GM15510 (cell line): ENCODE results near the gene PI4KA.

ENCODE experiments used
- POLR2A ChIP-seq: IDR thresholded peaks from 3 replicates; pipeline ENCODE4 v1.6.1; 2011; ENCODE audit warnings: borderline replicate concordance; ENCODE audit not compliant: insufficient read length; ENCODE audit errors: extremely low read depth

Gene PI4KA

DNA sequence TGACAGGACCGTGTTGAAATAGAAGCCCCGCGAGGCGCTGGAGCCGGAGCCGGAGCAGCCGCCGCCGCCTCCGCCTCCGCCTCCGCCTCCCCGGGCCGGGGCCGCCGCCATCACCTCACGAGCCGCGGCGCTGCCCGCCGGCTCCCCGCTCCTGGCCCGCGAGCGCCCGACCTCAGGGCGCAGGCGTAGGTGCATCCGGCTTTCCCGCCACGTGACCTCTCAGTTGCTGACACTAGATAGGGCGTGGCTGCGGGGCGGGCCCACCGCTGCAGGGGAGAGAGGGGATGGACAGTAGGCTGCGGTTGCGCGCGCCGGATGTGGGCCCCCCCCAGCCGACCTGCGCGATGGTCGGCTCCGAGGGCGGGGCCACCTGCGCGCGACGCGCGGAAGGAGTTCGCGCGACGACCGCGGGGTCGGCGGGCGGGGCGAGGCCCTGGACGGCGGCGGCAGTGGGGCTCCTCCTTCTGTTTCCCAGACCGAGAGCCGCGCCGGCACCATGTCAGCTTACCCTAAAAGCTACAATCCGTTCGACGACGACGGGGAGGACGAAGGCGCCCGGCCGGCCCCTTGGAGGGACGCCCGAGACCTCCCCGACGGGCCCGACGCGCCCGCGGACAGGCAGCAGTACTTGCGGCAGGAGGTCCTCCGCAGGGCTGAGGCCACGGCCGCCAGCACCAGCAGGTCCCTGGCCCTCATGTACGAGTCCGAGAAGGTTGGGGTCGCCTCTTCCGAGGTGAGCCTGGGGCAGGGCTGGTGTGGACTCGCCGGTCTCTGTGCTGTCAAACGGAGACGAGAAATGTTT is at the start of gene PI4KA, which contains the start of gene SNAP29:
Gene PI4KA (minus strand): TSS at position 197 of the 802 bp plus-strand sequence. CDS start 86 bp downstream, at position 111.
Gene SNAP29 (plus strand): TSS at position 393 of the 802 bp plus-strand sequence. CDS start 104 bp downstream, at position 497.
- TF ChIP-seq POLR2A: peak; percentile 95

DNA sequence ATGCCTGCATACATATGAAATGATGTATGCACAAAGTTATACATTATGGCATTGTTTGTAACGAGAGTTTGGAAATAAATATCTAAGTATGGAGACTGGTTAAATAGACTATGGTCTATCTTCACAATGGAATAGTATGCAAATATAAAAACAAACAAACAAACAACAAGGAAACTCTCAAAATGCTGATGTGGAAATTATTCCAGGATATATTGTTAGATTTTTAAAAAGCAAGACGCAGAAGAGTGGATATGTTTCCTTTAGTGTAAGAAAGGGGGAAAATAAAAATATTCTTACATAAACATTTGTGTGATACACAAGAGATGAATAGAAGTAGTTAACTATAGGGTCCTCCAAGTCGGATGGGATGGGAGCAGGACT is 47.8 kb upstream of the PI4KA start:
- TF ChIP-seq POLR2A: no peak

DNA sequence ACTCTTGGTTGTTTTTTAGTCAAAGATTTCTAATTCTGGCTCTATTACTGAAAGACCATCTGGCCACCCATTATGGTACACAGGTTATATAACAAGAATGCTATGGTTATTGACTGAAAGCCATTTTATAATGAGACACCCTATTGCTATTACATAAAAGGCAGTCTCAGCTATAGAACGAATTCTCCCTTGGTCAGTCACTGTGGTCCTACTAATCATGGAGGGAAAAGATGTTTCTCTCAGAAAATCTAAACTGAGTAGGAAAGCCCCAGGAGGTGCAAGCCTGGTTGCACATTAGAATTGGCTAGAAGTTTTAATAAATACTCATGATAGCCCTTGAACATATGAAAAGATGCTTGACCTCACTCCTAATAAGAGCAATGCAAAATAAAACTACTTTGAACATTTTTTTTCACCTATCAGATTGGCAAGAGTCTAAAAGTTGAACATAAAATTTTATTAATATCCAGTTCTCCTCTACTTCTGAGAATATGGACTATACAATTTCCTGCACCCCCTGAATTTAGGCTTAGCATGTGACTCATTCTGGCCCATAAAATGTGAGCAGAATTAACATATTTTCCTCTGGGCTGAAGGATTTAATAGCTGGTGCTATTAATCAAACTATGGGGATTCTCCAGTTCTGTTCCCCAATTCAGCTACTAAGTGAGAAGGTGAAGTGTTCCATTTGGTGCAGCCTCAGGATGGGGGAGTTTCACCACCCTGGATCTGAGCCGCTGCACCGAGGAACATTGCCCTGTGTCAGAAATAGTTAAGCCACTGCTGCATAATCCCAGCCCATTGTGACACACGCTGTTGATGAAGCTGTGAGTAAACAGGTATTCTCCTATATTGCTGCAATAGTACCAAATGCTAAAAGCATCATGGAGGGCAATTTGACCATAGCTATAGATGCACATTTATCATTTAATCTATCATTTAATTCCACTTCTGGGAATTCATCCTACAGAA is 47.1 kb upstream of the PI4KA start:
- no peak for TF ChIP-seq POLR2A

DNA sequence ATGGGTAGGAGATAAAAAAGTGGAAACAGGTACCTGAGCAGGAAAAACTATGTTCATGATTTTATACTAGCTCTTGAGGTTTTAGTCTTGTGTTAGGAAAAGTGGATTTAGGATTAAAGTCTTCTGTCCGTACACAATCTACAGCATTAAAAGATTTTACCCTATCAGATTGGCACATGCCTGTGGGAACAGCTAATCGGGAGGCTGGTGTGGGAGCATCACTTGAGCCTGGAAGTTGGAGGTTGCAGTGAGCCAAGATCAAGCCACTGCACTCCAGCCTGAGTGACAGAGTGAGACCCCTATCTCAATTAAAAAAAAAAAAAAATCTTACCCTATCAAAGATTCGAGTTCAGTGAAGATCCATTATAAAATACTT is 46.4 kb upstream of the PI4KA start:
- TF ChIP-seq POLR2A: no peak

DNA sequence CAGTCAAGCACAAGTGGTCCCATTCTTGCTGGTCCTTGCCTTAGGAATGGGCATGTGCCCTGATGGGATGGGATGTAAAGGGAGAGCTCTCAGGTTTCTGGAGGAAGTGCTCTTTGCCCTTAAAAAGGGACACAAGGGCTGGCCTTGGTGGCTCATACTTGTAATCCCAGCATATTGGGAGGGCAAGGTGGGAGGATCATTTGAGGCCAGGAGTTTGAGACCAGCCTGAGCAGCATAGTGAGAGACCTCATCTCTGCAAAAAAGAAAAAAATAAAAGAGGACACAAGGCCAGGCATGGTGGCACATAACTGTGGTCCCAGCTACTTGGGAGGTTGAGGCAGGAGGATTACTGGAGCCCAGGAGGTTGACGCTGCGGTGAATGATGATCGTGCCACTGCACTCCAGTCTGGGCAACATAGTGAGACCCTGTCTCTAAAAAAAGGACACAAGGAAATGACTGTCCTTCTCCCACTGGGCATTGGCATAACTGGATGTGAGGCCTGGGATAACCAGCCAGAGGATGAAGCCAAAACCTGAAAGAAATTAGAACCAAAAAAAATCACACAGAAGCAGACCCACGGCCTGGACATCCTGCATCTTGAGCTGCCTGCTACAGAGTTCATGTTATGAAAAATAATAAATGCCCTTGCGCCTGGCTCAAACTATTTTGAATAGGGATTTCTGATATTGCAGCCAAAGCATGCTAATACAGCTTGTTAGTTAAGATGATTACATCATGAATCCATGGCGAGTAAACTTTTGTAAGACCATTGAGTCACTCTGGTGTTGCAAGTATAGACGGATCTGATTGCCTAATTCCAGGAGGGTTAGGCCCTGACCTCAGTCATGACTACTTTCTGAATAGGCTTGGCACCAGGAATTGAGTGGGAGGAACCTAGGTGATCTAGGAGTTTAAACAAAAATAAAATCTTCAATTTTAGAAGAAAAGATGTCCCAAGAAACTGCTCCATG is 45.7 kb upstream of the PI4KA start:
- TF ChIP-seq POLR2A: no peak

DNA sequence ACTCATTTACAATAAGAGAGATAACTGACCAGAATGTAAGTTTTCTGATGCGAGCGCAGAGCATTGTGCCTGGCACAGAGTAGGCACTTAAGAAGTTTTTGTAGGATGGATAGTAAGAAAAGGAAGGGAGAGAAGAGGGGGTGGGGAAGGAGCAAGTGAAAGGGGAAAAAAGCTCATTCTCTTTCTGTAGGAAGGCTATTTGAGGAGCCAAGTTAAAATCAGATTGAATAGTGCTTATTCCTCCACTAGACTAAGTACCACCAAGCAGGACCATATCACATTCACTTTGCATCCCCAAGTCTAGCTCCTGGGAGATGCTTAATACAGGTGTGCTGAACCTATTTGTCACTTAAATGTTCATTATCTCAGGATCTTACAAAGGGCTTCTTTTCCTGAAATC is 44.5 kb upstream of the PI4KA start:
- no peak for TF ChIP-seq POLR2A

DNA sequence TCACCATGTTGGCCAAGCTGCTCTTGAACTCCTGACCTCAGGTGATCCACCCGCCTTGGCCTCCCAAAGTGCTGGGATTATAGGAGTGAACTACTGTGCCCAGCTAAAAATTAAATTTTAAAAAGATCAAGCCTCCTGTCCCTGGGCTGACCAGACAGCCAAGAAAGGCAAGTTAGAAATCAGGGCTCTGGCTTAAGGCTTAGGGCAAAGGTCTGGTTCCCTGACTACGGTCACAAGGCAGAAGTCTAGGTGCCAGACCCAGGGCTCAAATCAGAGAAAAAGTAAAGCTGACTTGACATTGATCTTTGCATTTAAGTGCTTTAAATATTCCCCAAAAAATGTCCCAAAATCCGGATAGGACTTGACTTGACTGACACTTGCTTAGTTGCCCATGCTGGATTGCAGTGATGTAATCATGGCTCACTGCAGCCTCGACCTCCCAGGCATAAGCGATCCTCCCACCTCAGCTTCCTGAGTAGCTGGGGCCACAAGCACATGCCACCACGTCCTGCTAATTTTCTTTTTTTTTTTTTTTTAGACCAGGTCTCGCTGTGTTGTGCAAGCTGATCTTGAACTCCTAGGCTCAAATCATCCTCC is 41.3 kb upstream of the PI4KA start:
- TF ChIP-seq POLR2A: no peak

DNA sequence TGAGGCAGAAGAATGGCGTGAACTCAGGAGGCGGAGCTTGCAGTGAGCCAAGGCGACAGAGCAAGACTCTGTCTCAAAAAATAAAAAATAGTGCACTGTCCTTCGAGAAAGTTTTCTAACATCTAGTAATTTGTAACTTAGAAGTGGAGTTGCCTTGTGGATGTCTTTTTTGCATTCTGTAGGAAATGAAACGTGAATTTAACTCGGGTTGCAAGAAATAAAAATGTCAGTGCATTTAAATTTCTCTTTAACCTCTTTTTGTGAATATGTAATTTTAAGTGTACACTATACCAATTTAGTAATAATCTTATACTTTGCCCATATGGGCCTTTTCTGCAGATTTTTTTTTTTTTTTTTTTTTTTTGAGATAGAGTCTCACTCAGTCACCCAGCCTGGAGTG is 32.4 kb upstream of the PI4KA start:
- no peak for TF ChIP-seq POLR2A

DNA sequence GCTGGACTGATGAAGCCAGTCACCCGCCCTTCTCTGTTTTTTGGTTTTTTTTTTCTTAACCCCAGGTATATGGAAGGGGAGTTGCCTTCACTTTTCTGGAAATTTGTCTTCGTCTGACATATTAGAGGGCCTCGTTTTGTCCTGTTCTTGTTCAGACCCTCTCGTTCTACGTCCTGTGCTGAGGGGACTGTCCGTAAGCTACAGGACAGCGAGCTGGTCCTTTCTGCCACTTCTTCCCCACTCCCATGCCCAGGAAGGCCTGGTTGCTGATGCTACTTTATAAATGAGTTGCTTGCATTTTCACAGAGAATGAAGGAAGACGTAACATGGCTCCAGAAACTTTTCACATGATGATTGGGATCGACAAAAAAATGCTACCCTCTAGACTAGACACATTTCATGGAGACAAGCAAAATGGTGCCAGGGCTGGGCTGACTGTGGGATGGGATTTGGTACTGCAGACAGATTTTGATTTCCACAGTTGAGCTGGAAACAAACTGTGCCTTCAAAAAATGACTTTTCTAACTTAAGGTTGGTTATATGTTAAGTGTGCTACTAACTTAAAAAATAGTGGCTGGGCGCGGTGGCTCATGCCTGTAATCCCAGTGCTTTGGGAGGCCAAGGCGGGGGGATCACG is 31.4 kb upstream of the PI4KA start:
- no peak for TF ChIP-seq POLR2A

DNA sequence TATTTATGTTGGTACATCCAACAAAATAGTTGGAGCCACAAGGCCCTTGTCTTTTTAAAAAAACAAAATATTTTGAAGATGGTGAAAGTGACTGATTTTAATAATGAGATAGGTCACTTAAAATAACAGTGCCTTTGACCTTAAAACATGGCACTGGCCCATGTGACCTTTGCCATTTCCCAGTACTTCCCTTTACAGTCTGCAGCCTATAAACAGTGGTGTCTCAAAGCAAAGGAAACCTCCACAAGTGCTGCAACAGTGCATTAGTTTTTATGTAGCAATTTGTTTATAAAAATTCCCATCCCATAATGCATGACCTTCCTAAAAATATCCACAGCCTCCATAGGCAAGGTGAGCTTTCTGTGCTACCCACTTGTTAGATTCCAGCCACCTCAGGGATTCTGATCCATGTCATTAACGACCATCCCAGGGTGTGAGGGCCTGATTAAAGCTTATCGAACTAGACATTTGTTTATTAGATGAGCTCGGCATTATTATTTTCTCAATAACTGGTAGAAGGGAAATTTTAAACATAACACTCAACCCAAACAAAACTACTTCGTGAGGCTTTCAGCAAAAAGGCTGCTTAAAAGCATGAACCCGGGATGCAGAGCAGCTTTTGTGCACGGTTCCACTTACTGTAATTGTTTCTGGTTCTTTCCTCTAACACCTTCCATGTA is 30.6 kb upstream of the PI4KA start:
- TF ChIP-seq POLR2A: no peak

DNA sequence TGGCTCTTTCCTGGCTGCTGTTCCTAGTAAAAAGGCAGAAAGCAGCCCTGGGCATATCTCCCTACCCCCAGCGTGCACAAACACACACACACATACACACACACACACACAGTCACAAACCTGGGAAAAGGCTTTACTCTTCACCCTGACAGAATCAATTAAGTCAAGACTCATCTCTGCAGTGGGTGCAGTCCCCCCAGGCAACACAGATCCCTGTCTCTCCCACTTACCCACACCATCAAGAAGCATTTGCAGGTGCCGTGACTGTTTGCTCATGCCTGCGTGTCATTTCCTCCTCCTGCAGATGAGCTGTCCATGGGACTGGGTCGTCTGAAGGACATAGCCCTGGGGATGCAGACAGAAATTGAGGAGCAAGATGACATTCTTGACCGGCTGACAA is 28.8 kb upstream of the PI4KA start:
- no peak for TF ChIP-seq POLR2A

DNA sequence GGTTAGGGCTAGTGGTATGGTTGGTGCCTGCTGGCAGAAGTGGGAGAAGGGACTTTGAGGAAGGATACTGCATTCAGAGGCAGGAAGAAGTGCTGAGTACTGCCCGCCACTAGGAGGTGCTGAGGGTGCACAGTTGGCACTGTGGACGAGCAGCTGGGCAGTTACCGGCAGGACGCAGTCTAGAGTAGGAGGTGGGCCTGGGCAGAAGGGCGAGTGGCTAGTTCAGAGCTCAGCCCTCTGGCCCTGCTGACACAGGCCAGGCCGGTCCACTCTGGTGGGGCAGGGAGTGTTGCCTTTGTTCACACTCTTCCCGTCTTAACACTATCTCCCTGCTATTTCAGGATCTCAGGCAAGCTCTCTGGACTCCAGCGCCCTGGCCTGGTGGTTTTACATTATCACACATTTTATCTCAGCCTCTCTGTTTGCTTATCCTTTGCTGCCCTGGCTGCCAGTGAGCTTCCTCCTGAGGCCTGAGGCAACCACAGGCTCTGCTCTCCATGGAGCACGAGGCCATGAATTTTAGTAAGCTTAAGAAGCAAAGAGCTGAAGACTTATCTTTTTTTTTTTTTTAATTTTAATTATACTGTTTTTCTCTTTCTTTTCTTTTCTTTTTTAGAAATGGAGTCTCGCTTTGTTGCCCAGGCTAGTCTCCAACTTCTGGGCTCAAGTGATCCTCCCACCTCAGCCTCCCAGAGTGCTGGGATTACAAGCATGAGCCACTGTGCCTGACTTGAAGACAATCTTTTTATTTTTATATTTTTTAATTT is 27.1 kb upstream of the PI4KA start:
- no peak for TF ChIP-seq POLR2A

DNA sequence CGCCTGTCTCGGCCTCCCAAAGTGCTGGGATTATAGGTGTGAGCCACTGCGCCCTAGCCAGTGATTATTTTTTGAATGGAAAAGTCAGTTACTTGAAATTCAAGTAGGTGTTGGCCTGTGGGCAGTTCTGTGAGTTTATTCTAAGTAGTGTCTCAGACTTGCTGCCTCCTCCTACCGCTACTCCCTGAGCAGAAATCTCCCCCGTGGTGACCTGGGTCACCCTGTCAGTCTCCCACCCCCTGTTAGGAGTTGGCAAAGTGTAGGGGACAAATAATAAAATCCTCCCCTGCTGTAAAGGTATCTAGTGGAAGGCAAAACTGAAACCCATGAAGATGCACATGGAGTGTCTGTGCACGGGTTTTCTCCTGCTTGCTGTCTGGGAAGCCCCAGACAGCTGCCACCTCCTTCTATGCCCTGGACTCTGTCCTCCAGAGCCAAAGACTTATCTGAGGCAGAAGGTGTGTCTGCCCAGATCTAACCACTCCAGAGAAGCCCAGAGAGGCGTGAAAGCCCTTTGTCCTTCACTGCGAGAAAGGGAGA is 26.5 kb upstream of the PI4KA start:
- TF ChIP-seq POLR2A: no peak

DNA sequence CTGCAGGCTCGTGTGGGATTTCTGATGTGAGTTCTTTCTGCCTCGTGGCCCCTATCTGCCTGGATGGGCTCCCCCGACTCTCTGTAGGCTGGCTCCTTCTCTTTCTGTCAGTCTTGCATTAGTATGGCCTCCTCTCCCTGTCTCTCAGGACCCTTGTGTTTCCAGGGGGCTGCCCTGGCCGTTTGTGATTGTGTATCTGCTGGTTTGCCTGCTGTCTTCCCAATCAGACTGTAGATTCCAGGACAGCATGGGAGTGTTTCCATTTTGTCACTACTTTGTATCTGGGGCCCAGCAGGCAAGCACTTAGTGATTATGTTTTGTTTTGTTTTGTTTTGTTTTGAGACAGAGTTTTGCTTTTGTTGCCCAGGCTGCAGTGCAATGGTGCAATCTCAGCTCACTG is 25.8 kb upstream of the PI4KA start:
- no peak for TF ChIP-seq POLR2A
